Stimulated activated CD8-positive, alpha-beta memory T cell treated with anti-CD3 and anti-CD28 coated beads, Interleukin-7, amount 100 ng/mL, for 48 hours (primary cell): Measurements from ENCODE around the gene ATP6V0A1.
A peak's percentile ranks its signal among the peaks of the same experiment; 100 is the strongest.

Experiments used
- DNase-seq, 2 donors: peaks; one replicate each; pipeline ENCODE4 v3.0.0-alpha.2; 2020; ENCODE audit warnings: low read depth in 1 of 2; ENCODE audit errors: extremely low read depth in 1 of 2

The ATP6V0A1 gene

GRCh38 chr17:42518046-42518754, 59.5 kb downstream of the ATP6V0A1 start:
- DNase-seq, result no peak

DNA sequence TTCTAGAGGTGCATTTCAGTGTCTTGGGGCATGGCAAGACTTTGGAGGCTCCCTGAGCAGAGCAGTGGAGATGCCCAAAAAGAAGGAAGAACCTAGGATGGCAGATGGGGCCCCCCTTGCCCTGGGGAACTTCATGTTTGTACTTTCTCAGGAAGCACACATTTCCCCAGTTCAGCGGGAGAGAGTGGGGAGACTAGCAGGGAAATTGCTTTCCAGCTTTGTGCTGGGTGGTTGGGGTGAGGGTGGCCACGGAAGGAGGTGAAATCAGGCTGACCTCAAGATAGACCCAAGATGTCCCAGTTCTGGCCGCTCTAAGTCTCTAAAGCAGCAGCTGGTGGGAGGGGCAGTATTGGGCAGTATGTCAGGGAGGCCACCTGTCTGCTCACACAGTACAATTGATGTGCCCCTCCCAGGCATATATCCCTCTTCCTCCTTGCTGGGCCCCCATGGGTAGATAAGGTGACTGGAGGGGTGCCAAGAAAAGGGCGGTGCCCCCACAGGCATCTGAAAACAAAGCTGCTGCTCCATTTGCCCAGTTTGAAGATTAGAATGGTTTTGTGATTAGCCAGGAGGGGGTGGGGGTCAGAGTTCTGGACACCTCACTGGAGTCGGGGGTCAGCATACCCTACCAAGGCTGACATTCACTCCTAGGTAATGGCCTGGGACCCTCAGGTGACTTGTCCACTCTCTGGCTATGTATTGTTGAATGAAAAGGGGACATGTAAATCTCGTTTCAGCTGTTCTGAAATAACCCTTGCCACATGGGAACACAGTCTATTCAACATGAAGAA, 60.3 kb downstream of the ATP6V0A1 start:
- no peak for DNase-seq

GRCh38 chr17:42519546-42520491, 61.1 kb downstream of the ATP6V0A1 start:
- no peak for DNase-seq

- no peak for DNase-seq
These were observed 61.9 kb downstream of the ATP6V0A1 start for GRCh38 chr17:42520540-42520951.

DNA sequence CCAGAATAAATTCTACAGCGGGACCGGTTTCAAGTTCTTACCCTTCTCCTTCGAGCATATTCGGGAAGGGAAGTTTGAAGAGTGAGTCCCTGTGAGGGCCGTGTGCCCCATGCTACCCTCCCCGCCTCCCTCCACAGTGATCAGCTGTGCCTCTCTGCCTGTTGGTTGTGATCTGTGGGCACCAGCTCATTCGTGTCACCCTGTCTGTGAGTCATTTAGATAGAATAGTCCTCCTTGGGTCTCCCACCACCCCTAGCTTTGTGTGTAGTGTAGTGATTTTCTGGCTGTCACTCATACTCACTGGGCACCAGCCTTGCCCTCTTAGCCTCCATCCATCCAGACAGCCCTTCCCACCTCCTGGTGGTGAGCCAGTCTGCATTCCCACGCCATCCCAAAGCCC, 62.4 kb downstream of the ATP6V0A1 start:
- DNase-seq, result no peak

GRCh38 chr17:42521666-42522262, 63.1 kb downstream of the ATP6V0A1 start:
- no peak for DNase-seq

- DNase-seq, result no peak
These were observed 63.6 kb downstream of the ATP6V0A1 start for GRCh38 chr17:42522263-42522790.

- DNase-seq, result no peak
These were observed 64.2 kb downstream of the ATP6V0A1 start for GRCh38 chr17:42522798-42523278.

DNA sequence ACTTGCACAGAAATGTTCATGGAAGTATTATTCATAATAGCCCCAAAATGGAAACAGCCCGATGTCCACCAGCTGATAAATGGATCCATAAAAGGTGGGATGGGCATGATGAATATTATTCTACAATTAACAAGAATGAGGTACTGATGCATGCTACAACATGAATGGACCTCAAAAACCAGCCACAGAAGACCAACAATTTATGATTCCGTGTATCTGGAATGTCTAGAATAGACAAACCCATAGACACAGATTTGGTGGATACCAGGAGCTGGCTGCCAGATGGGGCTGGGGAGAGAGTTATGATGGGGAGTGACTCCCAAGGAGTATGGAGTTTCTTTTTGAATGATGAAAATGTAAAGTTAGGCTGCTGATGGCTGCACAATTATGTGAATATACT, 66.5 kb downstream of the ATP6V0A1 start:
- no peak for DNase-seq

- DNase-seq, result no peak
These were observed 67.4 kb downstream of the ATP6V0A1 start for GRCh38 chr17:42526031-42526444.

- no peak for DNase-seq
These were observed 69.3 kb downstream of the ATP6V0A1 start for GRCh38 chr17:42527932-42528331.

- no peak for DNase-seq
These were observed 70.4 kb downstream of the ATP6V0A1 start for GRCh38 chr17:42529061-42529460.

DNA sequence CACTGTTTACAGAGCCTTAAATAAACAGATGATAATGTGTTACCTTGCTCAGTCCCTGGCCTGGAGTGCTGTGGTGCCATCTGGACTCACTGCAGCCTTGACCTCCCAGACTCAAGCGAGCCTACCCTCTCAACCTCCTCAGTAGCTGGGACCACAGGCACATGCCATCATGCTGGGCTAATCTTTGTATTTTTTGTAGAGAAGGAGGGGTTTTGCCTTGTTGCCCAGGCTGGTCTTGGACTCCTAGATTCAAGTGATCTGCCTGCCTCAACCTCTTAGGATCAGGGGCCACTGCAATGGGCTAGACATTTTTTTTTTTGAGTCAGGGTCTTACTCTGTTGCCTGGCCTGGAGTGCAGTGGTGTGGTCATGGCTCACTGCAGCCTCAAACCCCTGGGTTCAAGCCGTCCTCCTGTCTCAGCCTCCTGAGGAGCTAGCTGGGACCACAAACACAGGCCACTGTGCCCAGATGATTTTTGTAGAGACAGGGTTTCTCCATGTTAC, 72.3 kb downstream of the ATP6V0A1 start:
- no peak for DNase-seq

GRCh38 chr17:42531455-42532354, 73.0 kb downstream of the ATP6V0A1 start:
- no peak for DNase-seq

DNA sequence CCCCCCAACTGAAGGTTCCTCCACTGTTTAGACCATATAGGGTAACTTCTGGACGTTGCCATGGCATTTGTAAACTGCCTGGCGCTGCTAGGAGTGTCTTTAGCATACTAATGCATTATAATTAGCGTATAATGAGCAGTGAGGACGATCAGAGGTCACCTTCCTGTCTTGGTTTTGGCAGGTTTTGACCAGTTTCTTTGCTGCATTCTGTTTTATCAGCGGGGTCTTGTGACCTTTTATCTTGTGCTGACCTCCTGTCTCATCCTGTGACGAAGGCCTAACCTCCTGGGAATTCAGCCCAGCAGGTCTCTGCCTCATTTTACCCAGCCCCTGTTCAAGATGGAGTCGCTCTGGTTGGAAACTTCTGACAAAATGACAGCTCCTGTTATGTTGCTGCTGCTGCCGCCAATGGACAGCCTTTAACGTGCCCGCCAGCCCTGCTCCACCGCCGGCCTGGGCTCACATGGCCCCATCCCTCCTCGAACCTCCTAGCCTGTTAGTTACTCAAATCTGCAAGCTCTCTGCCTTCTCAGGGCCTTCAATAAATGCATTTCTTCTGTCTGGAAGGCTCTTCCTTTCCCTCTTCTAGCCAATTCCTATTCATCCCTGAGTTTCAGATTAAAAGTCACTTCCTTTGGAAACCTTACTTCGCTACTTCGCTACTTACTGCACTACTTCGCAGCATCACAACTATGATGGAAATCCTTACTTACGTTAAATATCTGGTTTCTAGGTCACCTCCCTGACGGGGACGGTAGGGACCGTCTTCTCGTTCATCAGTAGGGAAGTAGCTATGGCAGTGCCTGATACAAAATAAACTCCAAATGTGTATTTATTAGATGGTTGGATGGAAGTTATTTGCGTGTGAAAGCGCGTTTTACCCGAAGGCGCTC, 76.7 kb downstream of the ATP6V0A1 start:
- DNase-seq, result no peak

GRCh38 chr17:42536048-42536371, 77.3 kb downstream of the ATP6V0A1 start, which contains the start of gene NAGLU:
NAGLU (plus strand) TSS chr17:42536241; CDS start chr17:42536273, 32 bp downstream.
- DNase-seq, result peak; percentile 77 to 84

DNA sequence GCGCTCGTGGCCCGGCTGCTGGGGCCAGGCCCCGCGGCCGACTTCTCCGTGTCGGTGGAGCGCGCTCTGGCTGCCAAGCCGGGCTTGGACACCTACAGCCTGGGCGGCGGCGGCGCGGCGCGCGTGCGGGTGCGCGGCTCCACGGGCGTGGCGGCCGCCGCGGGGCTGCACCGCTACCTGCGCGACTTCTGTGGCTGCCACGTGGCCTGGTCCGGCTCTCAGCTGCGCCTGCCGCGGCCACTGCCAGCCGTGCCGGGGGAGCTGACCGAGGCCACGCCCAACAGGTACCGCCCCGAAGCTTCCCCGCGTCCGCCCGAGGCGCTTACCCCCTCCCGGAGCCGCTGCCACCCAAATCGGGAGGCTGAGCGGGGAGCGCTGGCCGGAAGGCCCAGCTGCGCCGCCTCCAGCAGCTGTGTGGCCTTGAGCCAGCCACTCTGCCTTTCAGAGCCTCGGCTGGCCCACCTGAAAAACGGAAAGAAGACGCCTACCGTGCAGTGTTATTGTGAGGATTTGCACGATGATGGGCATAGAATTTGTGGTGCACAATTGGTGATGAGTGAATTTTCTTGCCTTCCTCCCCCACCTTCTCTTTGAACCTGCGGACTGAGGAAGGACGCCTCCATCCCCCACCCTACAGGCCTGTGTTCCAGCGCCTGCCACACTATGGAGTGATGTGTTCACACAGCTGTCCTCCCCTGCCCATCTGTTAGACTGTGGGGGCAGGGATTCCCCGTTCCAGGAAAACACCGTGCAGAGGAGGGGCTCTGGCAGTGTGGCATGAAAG, 77.9 kb downstream of the ATP6V0A1 start:
- DNase-seq, result peak; percentile 56 to 72
